Activated T-cell treated with anti-CD3 and anti-CD28 coated beads, Interleukin-2, amount 50 U/mL, for 72 hours (primary cell): ENCODE data around the gene HYAL2. TPM values are rescaled to one million over a fixed set of nuclear protein-coding genes. Genes with fewer than 3 reads are reported as not detected.
A peak's percentile ranks its signal among the peaks of the same experiment; 100 is the strongest.

ENCODE experiments used
- ATAC-seq, 2 donors: fragments of 150-1000 bp; cut with Tn5 transposase; replicated peaks in 1 of 2; 2 replicates each; pipeline ENCODE4 v1.10.0; 2021; ENCODE audit warnings: moderate library complexity in 2 of 2, mild to moderate bottlenecking in 1 of 2
- DNase-seq, 2 donors: peaks; one replicate each; pipeline ENCODE4 v3.0.0; 2021 to 2022; ENCODE audit warnings: mixed read lengths in 1 of 2
- H3K27ac Mint-ChIP-seq: one replicate; pipeline ENCODE4 v1.8.0; 2022; ENCODE audit warnings: mild to moderate bottlenecking, moderate library complexity, mixed read lengths
- H3K27me3 Mint-ChIP-seq: one replicate; pipeline ENCODE4 v1.8.0; 2022; ENCODE audit warnings: low read depth, mixed read lengths
- H3K36me3 Mint-ChIP-seq, 2 donors: one replicate each; pipeline ENCODE4 v1.8.0; 2022; ENCODE audit warnings: mixed read lengths in 2 of 2, mild to moderate bottlenecking in 1 of 2; ENCODE audit not compliant: insufficient read depth in 2 of 2
- H3K4me1 Mint-ChIP-seq: one replicate; pipeline ENCODE4 v1.8.0; 2022; ENCODE audit warnings: low read depth, mixed read lengths
- H3K4me3 Mint-ChIP-seq, 2 donors: one replicate each; pipeline ENCODE4 v1.8.0; 2022; ENCODE audit warnings: mild to moderate bottlenecking in 2 of 2, mixed read lengths in 2 of 2, moderate library complexity in 2 of 2
- H3K9me3 Mint-ChIP-seq, 2 donors: one replicate each; pipeline ENCODE4 v1.8.0; 2022; ENCODE audit warnings: mixed read lengths in 2 of 2
- total RNA-seq, 2 donors: library from RNA; stranded (reverse); gene quantifications; one replicate each; pipeline ENCODE4 v1.2.3, GENCODE V29; 2022

HYAL2 gene
- total RNA-seq, 2 donors from 2014 or later, result 4.6 to 4.8 TPM

GRCh38 chr3:50355829-50356552 is 33.4 kb upstream of the HYAL2 start:
- no peaks in the 10 kb centered on the region for H3K9me3 Mint-ChIP-seq
- H3K27ac Mint-ChIP-seq, result no peak overlapping the region
- peaks cover 7 to 13% of the 10 kb centered on the region in 2 donors for H3K36me3 Mint-ChIP-seq
- H3K4me1 Mint-ChIP-seq, result peaks cover 64% of the 10 kb centered on the region
- DNase-seq (no peak), ATAC-seq (no peak)
- H3K4me3 Mint-ChIP-seq, result peak overlapping the region; percentile 90 to 97
- H3K27me3 Mint-ChIP-seq, result no peaks in the 10 kb centered on the region

- Mint-ChIP-seq H3K36me3 (peaks cover 7 to 13% of the 10 kb centered on the region in 2 donors), H3K4me1 (peaks cover 67% of the 10 kb centered on the region), H3K27me3 (no peaks in the 10 kb centered on the region), H3K27ac (no peak overlapping the region), H3K9me3 (no peaks in the 10 kb centered on the region), H3K4me3 (no peak overlapping the region)
- DNase-seq (no peak), ATAC-seq (no peak)
Observed at GRCh38 chr3:50354850-50355249, 32.3 kb upstream of the HYAL2 start.

GRCh38 chr3:50354186-50354764 is 31.7 kb upstream of the HYAL2 start:
- DNase-seq, result no peak
- peaks cover 5 to 13% of the 10 kb centered on the region in 2 donors for H3K36me3 Mint-ChIP-seq
- no peaks in the 10 kb centered on the region for H3K27me3 Mint-ChIP-seq
- peaks cover 68% of the 10 kb centered on the region for H3K4me1 Mint-ChIP-seq
- no peak for ATAC-seq
- H3K4me3 Mint-ChIP-seq, result no peak overlapping the region
- no peaks in the 10 kb centered on the region for H3K9me3 Mint-ChIP-seq
- H3K27ac Mint-ChIP-seq, result no peak overlapping the region

GRCh38 chr3:50353245-50354004 is 30.9 kb upstream of the HYAL2 start:
- no peak for ATAC-seq
- H3K27me3 Mint-ChIP-seq, result no peaks in the 10 kb centered on the region
- DNase-seq, result no peak
- H3K9me3 Mint-ChIP-seq, result no peaks in the 10 kb centered on the region
- peaks cover 69% of the 10 kb centered on the region for H3K4me1 Mint-ChIP-seq
- H3K27ac Mint-ChIP-seq, result no peak overlapping the region
- H3K36me3 Mint-ChIP-seq, result peaks cover 7 to 10% of the 10 kb centered on the region in 2 donors
- H3K4me3 Mint-ChIP-seq, result no peak overlapping the region

- Mint-ChIP-seq H3K27ac (no peak overlapping the region), H3K4me3 (no peak overlapping the region), H3K9me3 (no peaks in the 10 kb centered on the region), H3K27me3 (no peaks in the 10 kb centered on the region), H3K4me1 (peaks cover 65% of the 10 kb centered on the region), H3K36me3 (peaks cover 3 to 10% of the 10 kb centered on the region in 2 donors)
- ATAC-seq (no peak), DNase-seq (no peak)
Observed at GRCh38 chr3:50352781-50353180, 30.2 kb upstream of the HYAL2 start.

- no peak for ATAC-seq
- H3K36me3 Mint-ChIP-seq, result peaks cover 3 to 10% of the 10 kb centered on the region in 2 donors
Observed at GRCh38 chr3:50351323-50351697, 28.8 kb upstream of the HYAL2 start.

GRCh38 chr3:50350527-50351322 is 28.2 kb upstream of the HYAL2 start, which contains the start of the genes CYB561D2 and NPRL2:
CYB561D2 (plus strand) TSS chr3:50350862; CDS start chr3:50351434, 572 bp downstream.
NPRL2 (minus strand) TSS chr3:50350775; CDS start chr3:50350652, 123 bp downstream.
- H3K27ac Mint-ChIP-seq, result peak within 1 kb of the TSS; percentile 80
- DNase-seq (peak; percentile 99), ATAC-seq (peak; percentile 90 to 93)
- no peaks in the 10 kb centered on the region for H3K27me3 Mint-ChIP-seq
- H3K4me3 Mint-ChIP-seq, result peak within 1 kb of the TSS; percentile 92 to 94
- peaks cover 3 to 10% of the 10 kb centered on the region in 2 donors for H3K36me3 Mint-ChIP-seq
- no peaks in the 10 kb centered on the region for H3K9me3 Mint-ChIP-seq
- peaks cover 63% of the 10 kb centered on the region for H3K4me1 Mint-ChIP-seq

More at GRCh38 chr3:50351323-50351697, 28.8 kb upstream of the HYAL2 start:
- H3K27ac Mint-ChIP-seq, result peak overlapping the region; percentile 80
- H3K9me3 Mint-ChIP-seq, result no peaks in the 10 kb centered on the region
- H3K27me3 Mint-ChIP-seq, result no peaks in the 10 kb centered on the region
- peaks cover 63% of the 10 kb centered on the region for H3K4me1 Mint-ChIP-seq
- H3K4me3 Mint-ChIP-seq, result peak overlapping the region; percentile 92 to 94
- no peak for DNase-seq

- no peaks in the 10 kb centered on the region for H3K9me3 Mint-ChIP-seq
Observed at GRCh38 chr3:50350213-50350526, 27.6 kb upstream of the HYAL2 start.

GRCh38 chr3:50347187-50347813 is 24.8 kb upstream of the HYAL2 start:
- peak; percentile 73 to 76 for DNase-seq
- H3K9me3 Mint-ChIP-seq, result no peaks in the 10 kb centered on the region
- H3K27me3 Mint-ChIP-seq, result no peaks in the 10 kb centered on the region
- no peak for ATAC-seq
- peaks cover 57% of the 10 kb centered on the region for H3K4me1 Mint-ChIP-seq
- peaks cover 0 to 7% of the 10 kb centered on the region in 2 donors for H3K36me3 Mint-ChIP-seq
- peak overlapping the region; percentile 27 for H3K27ac Mint-ChIP-seq
- peak overlapping the region in 1 of 2 donors; percentile 53 for H3K4me3 Mint-ChIP-seq

More at GRCh38 chr3:50350213-50350526, 27.6 kb upstream of the HYAL2 start:
- Mint-ChIP-seq H3K4me1 (peaks cover 64% of the 10 kb centered on the region), H3K4me3 (peak overlapping the region; percentile 92 to 94), H3K27ac (peak overlapping the region; percentile 80), H3K27me3 (no peaks in the 10 kb centered on the region), H3K36me3 (peaks cover 3 to 10% of the 10 kb centered on the region in 2 donors)
- no peak for ATAC-seq
- no peak for DNase-seq

- Mint-ChIP-seq H3K9me3 (no peaks in the 10 kb centered on the region), H3K4me1 (peaks cover 51% of the 10 kb centered on the region), H3K27ac (peak within 1 kb of the TSS; percentile 48)
Observed at GRCh38 chr3:50345586-50346234, 23.2 kb upstream of the HYAL2 start, which contains the start of gene ZMYND10. ZMYND10 (minus strand) TSS chr3:50345732; CDS start chr3:50345579, 153 bp downstream.

GRCh38 chr3:50345008-50345407 is 22.5 kb upstream of the HYAL2 start:
- ATAC-seq, result no peak
- Mint-ChIP-seq H3K36me3 (peaks cover 0 to 7% of the 10 kb centered on the region in 2 donors), H3K27me3 (no peaks in the 10 kb centered on the region), H3K4me1 (peaks cover 46% of the 10 kb centered on the region), H3K4me3 (peak overlapping the region; percentile 79 to 87), H3K27ac (no peak overlapping the region), H3K9me3 (no peaks in the 10 kb centered on the region)
- DNase-seq, result no peak

More at GRCh38 chr3:50345586-50346234, 23.2 kb upstream of the HYAL2 start, which contains the start of gene ZMYND10:
- DNase-seq, result peak; percentile 81 to 84
- Mint-ChIP-seq H3K4me3 (peak within 1 kb of the TSS; percentile 79 to 87), H3K36me3 (peaks cover 0 to 7% of the 10 kb centered on the region in 2 donors), H3K27me3 (no peaks in the 10 kb centered on the region)
- ATAC-seq, result peak; percentile 28 to 43
